ENCODE results near the gene CRYBB3. TPM values are rescaled to one million over a fixed set of nuclear protein-coding genes. Genes with fewer than 3 reads are reported as not detected.

Gene CRYBB3
- total RNA-seq, 1 donor from 2014 or later = not detected

GRCh38 chr22:25165785-25166184 is 33.9 kb upstream of the CRYBB3 start:
- no peak overlapping the region for H3K4me3 Mint-ChIP-seq (ENCODE audit: unreplicated experiment)

GRCh38 chr22:25166266-25167040 is 33.2 kb upstream of the CRYBB3 start:
- no peak for DNase-seq
- H3K27ac Mint-ChIP-seq (ENCODE audit: unreplicated experiment) = no peak overlapping the region
- no peaks in the 10 kb centered on the region for H3K9me3 Mint-ChIP-seq (ENCODE audit: unreplicated experiment)
- peaks cover 6% of the 10 kb centered on the region for H3K27me3 Mint-ChIP-seq (ENCODE audit: unreplicated experiment)
- no peak for TF ChIP-seq CTCF (IDR thresholded peaks at IDR 0.05; ENCODE audit: partially characterized antibody, unreplicated experiment)
- H3K36me3 Mint-ChIP-seq (ENCODE audit: unreplicated experiment) = no peaks in the 10 kb centered on the region
- H3K4me3 Mint-ChIP-seq (ENCODE audit: unreplicated experiment) = no peak overlapping the region
- H3K4me1 Mint-ChIP-seq (ENCODE audit: low read depth, unreplicated experiment) = peaks cover 19% of the 10 kb centered on the region

More at GRCh38 chr22:25165785-25166184, 33.9 kb upstream of the CRYBB3 start:
- Mint-ChIP-seq H3K27me3 (ENCODE audit: unreplicated experiment) (peaks cover 6% of the 10 kb centered on the region), H3K36me3 (ENCODE audit: unreplicated experiment) (no peaks in the 10 kb centered on the region), H3K27ac (ENCODE audit: unreplicated experiment) (no peak overlapping the region), H3K9me3 (ENCODE audit: unreplicated experiment) (peaks cover 2% of the 10 kb centered on the region), H3K4me1 (ENCODE audit: low read depth, unreplicated experiment) (peaks cover 19% of the 10 kb centered on the region)
- no peak for TF ChIP-seq CTCF (IDR thresholded peaks at IDR 0.05; ENCODE audit: partially characterized antibody, unreplicated experiment)
- DNase-seq = no peak

- Mint-ChIP-seq H3K4me1 (ENCODE audit: low read depth, unreplicated experiment) (peaks cover 19% of the 10 kb centered on the region), H3K9me3 (ENCODE audit: unreplicated experiment) (no peaks in the 10 kb centered on the region), H3K27me3 (ENCODE audit: unreplicated experiment) (peaks cover 7% of the 10 kb centered on the region), H3K4me3 (ENCODE audit: unreplicated experiment) (no peak overlapping the region), H3K36me3 (ENCODE audit: unreplicated experiment) (no peaks in the 10 kb centered on the region), H3K27ac (ENCODE audit: unreplicated experiment) (no peak overlapping the region)
- no peak for DNase-seq
- TF ChIP-seq CTCF (IDR thresholded peaks at IDR 0.05; ENCODE audit: partially characterized antibody, unreplicated experiment) = no peak
Observed at GRCh38 chr22:25167082-25167481, 32.6 kb upstream of the CRYBB3 start.

- Mint-ChIP-seq H3K4me3 (ENCODE audit: unreplicated experiment) (no peak overlapping the region), H3K27ac (ENCODE audit: unreplicated experiment) (no peak overlapping the region), H3K27me3 (ENCODE audit: unreplicated experiment) (peaks cover 7% of the 10 kb centered on the region), H3K9me3 (ENCODE audit: unreplicated experiment) (no peaks in the 10 kb centered on the region), H3K4me1 (ENCODE audit: low read depth, unreplicated experiment) (peaks cover 19% of the 10 kb centered on the region), H3K36me3 (ENCODE audit: unreplicated experiment) (no peaks in the 10 kb centered on the region)
- no peak for TF ChIP-seq CTCF (IDR thresholded peaks at IDR 0.05; ENCODE audit: partially characterized antibody, unreplicated experiment)
- DNase-seq = no peak
Observed at GRCh38 chr22:25167834-25168601, 31.6 kb upstream of the CRYBB3 start.
